ENCODE measurements around the gene RAP1GAP2. TPM values are rescaled to one million over a fixed set of nuclear protein-coding genes. Genes with fewer than 3 reads are reported as not detected.

The RAP1GAP2 gene
- total and polyA plus RNA-seq, 10 donors = 1.2 to 32.7 (median 14.1) TPM

DNA sequence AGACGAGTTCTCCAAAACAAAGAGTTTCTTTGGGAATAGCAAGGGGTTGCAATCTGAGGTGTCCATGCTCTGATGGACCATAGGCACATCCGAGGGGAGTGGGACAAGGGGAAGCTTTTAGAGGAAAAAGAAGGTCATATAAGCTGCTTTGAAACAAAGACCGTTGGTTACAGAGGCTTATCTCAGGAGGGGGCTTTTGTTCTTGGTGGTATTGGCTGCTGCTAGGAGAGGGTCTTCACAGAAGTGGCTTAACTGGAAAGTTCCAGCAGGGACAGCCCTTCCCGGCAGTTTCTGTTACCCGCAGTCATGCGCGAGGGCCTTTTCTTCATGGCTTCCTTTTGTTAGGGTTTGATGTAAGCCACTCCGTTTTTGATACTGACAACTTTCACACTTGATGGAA lies 76.0 kb downstream of the RAP1GAP2 start:
- no peak overlapping the region for H3K4me3 ChIP-seq
- intact Hi-C loops (cut with DNase I; ENCODE audit: low total_unique reads) = no loop called here
- no peak for TF ChIP-seq POLR2A (IDR thresholded peaks at IDR 0.05)
- TF ChIP-seq, protein P1, sequence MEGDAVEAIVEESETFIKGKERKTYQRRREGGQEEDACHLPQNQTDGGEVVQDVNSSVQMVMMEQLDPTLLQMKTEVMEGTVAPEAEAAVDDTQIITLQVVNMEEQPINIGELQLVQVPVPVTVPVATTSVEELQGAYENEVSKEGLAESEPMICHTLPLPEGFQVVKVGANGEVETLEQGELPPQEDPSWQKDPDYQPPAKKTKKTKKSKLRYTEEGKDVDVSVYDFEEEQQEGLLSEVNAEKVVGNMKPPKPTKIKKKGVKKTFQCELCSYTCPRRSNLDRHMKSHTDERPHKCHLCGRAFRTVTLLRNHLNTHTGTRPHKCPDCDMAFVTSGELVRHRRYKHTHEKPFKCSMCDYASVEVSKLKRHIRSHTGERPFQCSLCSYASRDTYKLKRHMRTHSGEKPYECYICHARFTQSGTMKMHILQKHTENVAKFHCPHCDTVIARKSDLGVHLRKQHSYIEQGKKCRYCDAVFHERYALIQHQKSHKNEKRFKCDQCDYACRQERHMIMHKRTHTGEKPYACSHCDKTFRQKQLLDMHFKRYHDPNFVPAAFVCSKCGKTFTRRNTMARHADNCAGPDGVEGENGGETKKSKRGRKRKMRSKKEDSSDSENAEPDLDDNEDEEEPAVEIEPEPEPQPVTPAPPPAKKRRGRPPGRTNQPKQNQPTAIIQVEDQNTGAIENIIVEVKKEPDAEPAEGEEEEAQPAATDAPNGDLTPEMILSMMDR (IDR thresholded peaks at IDR 0.05 in 8 of 11, conservative IDR thresholded peaks at IDR 0.05 in 3 of 11) = no peak
- TF ChIP-seq POLR2AphosphoS5 (IDR thresholded peaks at IDR 0.05) = no peak

GRCh38 chr17:2874189-2874686 lies 78.0 kb downstream of the RAP1GAP2 start:
- Histone ChIP-seq H3K27ac (no peak overlapping the region), H3K36me3 (peaks cover 0 to 6% (median 0%) of the 10 kb centered on the region in 6 donors), H3K9me3 (no peaks in the 10 kb centered on the region), H3K4me3 (no peak overlapping the region), H3K4me1 (no peaks in the 10 kb centered on the region), H3K27me3 (replicated peaks in 1 of 7) (peaks cover 0 to 6% (median 0%) of the 10 kb centered on the region in 7 donors)
- intact Hi-C loops (cut with DNase I; ENCODE audit: low total_unique reads) = no loop called here
- no peak for TF ChIP-seq POLR2AphosphoS5 (IDR thresholded peaks at IDR 0.05)
- TF ChIP-seq POLR2A (IDR thresholded peaks at IDR 0.05) = no peak
- TF ChIP-seq, protein P1 (IDR thresholded peaks at IDR 0.05 in 8 of 11, conservative IDR thresholded peaks at IDR 0.05 in 3 of 11) = no peak
- WGBS, 5 donors = 50 to 65% (median 62%) methylated on average over 5 of the region's 5 CpGs
- DNase-seq = no peak

More for the DNA sequence above, 76.0 kb downstream of the RAP1GAP2 start:
- Histone ChIP-seq H3K9me3 (no peaks in the 10 kb centered on the region), H3K4me1 (no peaks in the 10 kb centered on the region), H3K36me3 (peaks cover 0 to 4% (median 0%) of the 10 kb centered on the region in 6 donors), H3K27me3 (replicated peaks in 1 of 7) (peaks cover 0 to 10% (median 0%) of the 10 kb centered on the region in 7 donors), H3K27ac (no peak overlapping the region)
- no peak for DNase-seq
- WGBS, 5 donors = 68 to 85% (median 79%) methylated on average over 8 of the region's 8 CpGs

- intact Hi-C loops (cut with DNase I; ENCODE audit: low total_unique reads) = no loop called here
- Histone ChIP-seq H3K27me3 (replicated peaks in 1 of 7) (peaks cover 0 to 6% (median 0%) of the 10 kb centered on the region in 7 donors), H3K36me3 (peaks cover 0 to 6% (median 0%) of the 10 kb centered on the region in 6 donors), H3K4me3 (no peak overlapping the region), H3K9me3 (no peaks in the 10 kb centered on the region), H3K4me1 (no peaks in the 10 kb centered on the region), H3K27ac (no peak overlapping the region)
- WGBS, 5 donors = 87 to 92% (median 88%) methylated on average over 13 of the region's 13 CpGs
- DNase-seq = no peak
- no peak for TF ChIP-seq POLR2A (IDR thresholded peaks at IDR 0.05)
- TF ChIP-seq POLR2AphosphoS5 (IDR thresholded peaks at IDR 0.05) = no peak
- TF ChIP-seq, protein P1 (IDR thresholded peaks at IDR 0.05 in 8 of 11, conservative IDR thresholded peaks at IDR 0.05 in 3 of 11) = no peak
Observed at GRCh38 chr17:2875608-2876007, 79.4 kb downstream of the RAP1GAP2 start.

- intact Hi-C loops (cut with DNase I; ENCODE audit: low total_unique reads) = no loop called here
- Histone ChIP-seq H3K36me3 (peaks cover 0 to 6% (median 0%) of the 10 kb centered on the region in 6 donors), H3K27ac (no peak overlapping the region), H3K4me3 (no peak overlapping the region), H3K9me3 (no peaks in the 10 kb centered on the region), H3K4me1 (no peaks in the 10 kb centered on the region), H3K27me3 (replicated peaks in 1 of 7) (no peaks in the 10 kb centered on the region)
- no peak for DNase-seq
- TF ChIP-seq, protein P1 (IDR thresholded peaks at IDR 0.05 in 8 of 11, conservative IDR thresholded peaks at IDR 0.05 in 3 of 11) = no peak
- no peak for TF ChIP-seq POLR2AphosphoS5 (IDR thresholded peaks at IDR 0.05)
- no peak for TF ChIP-seq POLR2A (IDR thresholded peaks at IDR 0.05)
- 82 to 87% (median 86%) methylated on average over 6 of the region's 6 CpGs for WGBS, 5 donors
Observed at GRCh38 chr17:2876467-2876866, 80.2 kb downstream of the RAP1GAP2 start.

All from spleen (tissue), 11 donors.